ENCODE measurements around the gene CLCC1.
"Not testable (repeated sequence)": the region's sequence is repeated elsewhere in the genome, so short reads cannot be mapped to it uniquely, and the experiment has no call there.

The CLCC1 gene, protein sequence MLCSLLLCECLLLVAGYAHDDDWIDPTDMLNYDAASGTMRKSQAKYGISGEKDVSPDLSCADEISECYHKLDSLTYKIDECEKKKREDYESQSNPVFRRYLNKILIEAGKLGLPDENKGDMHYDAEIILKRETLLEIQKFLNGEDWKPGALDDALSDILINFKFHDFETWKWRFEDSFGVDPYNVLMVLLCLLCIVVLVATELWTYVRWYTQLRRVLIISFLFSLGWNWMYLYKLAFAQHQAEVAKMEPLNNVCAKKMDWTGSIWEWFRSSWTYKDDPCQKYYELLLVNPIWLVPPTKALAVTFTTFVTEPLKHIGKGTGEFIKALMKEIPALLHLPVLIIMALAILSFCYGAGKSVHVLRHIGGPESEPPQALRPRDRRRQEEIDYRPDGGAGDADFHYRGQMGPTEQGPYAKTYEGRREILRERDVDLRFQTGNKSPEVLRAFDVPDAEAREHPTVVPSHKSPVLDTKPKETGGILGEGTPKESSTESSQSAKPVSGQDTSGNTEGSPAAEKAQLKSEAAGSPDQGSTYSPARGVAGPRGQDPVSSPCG

GRCh38 chr1:108963052-108963686, at the start of gene CLCC1:
TSS of gene CLCC1 (minus strand) at chr1:108963484. CDS start at chr1:108950437, 13,047 bp downstream.
- peak; percentile 83 to 84 for DNase-seq

DNA sequence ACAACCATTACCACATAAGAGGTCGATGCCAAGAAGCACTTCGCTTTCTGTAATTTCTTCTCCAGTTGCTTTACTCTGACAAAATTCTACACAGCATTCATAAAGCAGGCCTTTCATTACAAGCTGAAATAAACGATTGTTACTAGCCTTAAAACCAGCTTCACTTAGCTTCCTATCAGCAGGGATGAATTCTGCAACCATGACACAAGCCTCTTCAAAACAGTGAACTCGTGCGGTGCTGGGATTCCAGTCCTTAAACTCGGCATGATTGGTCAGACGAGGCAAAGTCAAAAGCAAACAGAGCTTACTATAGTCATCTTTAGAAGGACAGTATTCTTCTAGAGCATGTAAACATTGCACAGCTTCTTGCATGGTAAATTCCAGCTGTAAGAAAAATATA, 48.1 kb upstream of the CLCC1 start:
- no peak for DNase-seq

GRCh38 chr1:108996622-108997021, 33.3 kb upstream of the CLCC1 start:
- DNase-seq, result not testable (repeated sequence)

DNA sequence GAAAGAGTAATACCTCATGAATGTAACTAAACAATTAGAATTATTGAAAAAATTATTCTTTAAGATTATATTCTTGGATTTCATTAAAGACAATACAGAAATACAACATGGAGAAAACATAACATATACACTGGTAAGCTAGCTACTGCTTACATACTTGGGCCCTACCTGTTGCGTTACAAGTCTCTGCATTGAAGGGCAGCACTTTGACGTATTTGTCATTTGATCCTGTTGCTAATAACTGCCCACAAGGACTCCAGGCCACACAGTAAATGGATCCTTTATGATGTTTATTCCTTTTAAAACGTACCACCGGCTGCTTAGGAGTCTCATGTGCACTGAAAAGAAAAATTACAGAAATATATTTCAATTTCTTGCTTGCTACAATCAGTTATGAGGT, 19.8 kb upstream of the CLCC1 start:
- DNase-seq, result no peak

DNA sequence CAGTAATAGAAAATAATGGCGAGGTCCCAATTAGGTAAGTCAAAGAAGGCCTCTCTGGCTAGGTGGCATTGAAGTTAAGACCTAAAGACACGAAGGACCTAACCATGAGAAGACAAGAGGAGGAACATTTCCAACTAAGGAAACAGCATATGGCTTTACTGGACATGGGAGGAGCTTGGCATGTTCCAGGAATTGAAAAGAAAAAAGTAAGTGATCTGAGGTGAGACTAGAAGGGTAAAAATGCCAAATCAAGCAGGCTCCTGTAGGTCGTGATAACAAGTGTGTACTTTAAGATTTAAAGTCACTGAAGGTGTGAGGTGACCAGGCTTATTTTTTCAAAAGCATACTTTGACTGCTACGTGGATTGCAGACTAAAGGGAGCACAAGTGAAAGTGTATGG, 13.4 kb upstream of the CLCC1 start:
- no peak for DNase-seq

- DNase-seq, result no peak
Observed at GRCh38 chr1:108972951-108973350, 9.7 kb upstream of the CLCC1 start.

- no peak for DNase-seq
Observed at GRCh38 chr1:108969346-108969745, 6.1 kb upstream of the CLCC1 start.

DNA sequence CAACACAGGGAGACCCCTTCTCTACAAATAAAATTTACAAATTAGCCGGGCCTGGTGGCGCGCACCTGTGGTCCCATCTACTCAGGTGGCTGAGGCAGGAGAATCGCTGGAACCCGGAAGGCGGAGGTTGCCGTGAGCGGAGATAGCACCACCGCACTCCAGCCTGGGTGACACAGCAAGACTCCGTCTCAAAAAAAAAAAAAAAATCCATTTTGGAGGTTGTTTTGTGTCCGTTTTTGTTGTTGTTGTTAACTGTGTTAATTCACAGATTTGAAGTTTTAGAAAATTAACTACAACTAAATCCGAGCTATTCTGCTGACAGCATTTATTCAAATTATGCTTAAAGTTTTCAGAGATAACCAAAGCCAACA, 618 bp downstream of the CLCC1 start:
- no peak for DNase-seq

- DNase-seq, result no peak
Observed at GRCh38 chr1:108961752-108962486, 1.4 kb downstream of the CLCC1 start.

DNA sequence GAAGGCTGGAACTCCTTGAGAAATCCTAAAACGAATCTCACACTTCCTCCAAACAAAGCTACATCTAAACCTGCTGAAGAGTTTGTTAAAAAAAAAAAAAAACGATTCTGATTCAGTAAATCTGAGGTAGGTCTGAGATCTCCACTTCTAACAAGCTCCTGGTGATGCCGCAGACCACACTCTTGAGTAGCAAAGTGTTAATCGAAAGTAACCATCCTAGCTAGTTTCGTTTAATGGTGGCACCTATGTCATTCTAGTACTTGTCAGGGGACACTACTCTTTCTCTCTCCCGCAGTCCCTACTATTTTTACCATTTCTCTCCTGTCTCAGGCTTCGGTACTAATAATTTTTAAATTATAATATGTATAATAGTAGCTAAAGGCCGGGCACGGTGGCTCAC, 2.1 kb downstream of the CLCC1 start:
- no peak for DNase-seq

GRCh38 chr1:108960719-108961118, 2.6 kb downstream of the CLCC1 start:
- DNase-seq, result no peak

DNA sequence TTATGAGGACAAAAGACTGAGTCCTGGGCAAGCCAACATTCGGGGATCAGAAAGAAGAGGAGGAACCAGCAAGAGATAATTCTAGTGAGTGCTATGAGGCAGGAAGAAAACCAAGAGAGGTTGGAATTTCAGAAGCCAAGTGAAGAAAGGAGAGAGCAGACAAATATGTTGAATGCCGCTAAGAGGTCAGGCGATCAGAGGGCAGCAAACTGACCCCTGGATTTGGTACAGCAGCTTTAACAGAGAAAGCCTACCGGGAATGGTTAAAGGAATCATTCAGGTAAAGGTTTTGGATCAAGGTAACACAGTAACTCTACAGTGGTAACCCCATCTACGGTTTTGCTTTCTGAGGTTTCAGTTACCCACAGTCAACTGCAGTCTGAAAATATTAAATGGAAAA, 5.4 kb downstream of the CLCC1 start:
- no peak for DNase-seq

DNA sequence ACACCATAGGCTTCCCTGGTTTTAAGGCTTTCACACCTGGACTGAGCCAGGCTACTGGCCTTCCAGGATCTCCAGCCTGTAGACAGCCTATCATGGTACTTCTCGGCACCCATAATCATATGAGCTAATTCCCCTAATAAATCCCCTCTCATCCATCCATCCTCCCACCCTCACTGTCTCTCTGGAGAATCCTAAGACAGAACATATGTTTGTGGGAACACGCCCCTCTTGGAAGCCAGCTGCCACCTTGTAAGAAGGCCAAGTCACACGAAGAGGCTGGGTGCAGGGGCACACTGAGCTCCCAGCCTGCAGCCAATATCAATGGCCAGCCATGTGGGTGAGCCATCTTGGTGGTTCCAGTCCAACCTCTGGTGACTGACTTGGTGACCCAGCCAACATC, 7.4 kb downstream of the CLCC1 start:
- no peak for DNase-seq

DNA sequence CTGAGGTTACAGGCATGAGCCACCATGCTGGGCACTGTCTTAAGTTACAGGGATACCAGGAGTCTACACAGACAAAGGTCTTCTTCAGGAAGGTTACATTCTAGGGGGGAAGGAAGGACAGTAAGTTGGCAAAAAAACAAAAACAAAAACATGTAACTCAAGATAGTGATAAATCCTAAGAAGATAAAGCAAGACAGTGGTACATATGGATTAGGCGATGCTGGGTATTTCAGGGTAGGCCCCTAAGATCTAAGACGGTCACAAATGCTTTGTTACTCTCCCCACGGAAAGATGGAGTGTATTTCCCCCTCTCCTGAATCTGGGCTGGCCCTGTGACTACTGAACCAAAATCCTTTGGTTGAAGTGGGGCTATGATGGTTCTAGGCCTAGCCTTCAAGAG, 8.2 kb downstream of the CLCC1 start:
- DNase-seq, result no peak

- DNase-seq, result no peak
Observed at GRCh38 chr1:108953452-108953851, 9.8 kb downstream of the CLCC1 start.

GRCh38 chr1:108951242-108951641, 12.0 kb downstream of the CLCC1 start:
- no peak for DNase-seq

GRCh38 chr1:108949044-108949443, 14.2 kb downstream of the CLCC1 start:
- DNase-seq, result no peak

GRCh38 chr1:108947871-108948525, 15.3 kb downstream of the CLCC1 start:
- no peak for DNase-seq

- no peak for DNase-seq
Observed at GRCh38 chr1:108936170-108936569, 27.1 kb downstream of the CLCC1 start.

GRCh38 chr1:108933944-108934343, 29.3 kb downstream of the CLCC1 start:
- DNase-seq, result no peak

DNA sequence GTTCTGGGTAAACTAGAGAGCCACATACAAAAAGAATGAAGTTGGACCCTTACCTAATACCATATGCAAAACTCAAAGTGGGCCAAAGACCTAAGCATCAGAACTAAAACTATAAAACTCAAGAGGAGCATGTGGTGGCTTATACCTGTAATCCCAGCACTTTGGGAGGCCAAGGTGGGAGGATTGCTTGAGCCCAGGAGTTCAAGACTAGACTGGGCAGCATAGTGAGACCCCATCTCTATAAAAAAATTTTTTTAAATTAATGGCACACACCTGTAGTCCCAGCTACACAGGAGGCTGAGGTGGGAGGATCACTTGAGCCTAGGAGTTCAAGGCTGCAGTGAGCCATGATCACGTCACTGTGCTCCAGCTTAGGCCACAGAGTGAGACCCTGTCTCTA, 35.7 kb downstream of the CLCC1 start:
- not testable (repeated sequence) for DNase-seq

DNA sequence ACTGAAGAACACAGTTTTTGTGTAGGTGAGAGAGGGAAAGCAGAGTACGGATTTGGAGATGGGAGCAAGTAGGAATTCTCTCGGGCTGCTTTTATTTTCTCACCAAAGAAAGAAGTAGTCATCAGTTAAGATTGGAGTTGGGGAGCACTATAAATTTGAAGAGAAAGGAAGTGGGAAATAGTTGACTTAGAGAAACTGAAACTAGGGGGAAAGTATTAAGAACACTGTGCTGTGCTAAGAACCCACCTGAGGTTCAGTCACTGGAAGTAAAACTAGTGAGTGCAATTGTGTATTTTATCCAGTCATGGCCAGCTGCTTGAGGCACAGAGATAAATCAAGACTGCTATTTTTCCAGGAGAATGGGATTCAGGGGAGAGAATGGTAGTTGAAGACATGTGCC, 37.4 kb downstream of the CLCC1 start:
- DNase-seq, result no peak

DNA sequence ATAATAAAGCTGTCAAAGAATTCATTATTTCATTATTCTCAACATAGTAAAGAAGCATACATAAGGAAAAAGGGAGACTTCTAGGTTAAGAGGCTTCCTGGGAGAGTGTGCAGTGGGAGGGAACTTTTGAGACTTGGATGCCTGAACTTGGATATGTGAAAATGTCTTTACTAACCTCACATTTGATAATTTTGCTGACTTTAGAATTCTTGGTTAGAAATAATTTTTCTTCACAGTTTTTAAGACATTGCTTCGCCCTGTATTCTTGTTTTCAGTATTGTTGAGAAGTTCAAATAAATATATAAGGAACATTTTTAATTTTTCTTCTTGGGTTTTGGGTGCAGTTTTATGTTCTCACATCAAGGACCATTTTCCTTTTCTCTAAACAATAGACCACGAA, 46.5 kb downstream of the CLCC1 start:
- DNase-seq, result no peak
